ENCODE measurements around the gene CWH43.

DNA sequence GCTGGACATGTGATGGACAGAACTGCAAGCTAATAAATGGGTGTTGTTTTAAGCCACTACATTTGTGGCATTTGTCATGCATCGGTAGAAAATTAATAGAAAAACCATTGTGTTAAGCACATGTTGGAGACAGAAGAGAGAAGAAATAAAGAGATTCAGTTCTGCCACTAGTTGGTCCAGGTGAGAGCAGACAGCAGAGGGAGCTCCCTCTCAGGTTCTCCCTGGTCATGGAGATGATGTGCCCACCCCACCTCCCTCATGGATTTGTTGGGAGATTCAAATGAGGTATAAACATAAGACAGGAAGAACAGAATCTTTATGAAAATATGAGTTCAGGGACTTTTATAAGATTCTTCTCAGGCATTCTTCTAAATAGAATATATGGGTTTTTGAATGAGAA lies 42.7 kb upstream of the CWH43 start:
- TF ChIP-seq, protein P1, sequence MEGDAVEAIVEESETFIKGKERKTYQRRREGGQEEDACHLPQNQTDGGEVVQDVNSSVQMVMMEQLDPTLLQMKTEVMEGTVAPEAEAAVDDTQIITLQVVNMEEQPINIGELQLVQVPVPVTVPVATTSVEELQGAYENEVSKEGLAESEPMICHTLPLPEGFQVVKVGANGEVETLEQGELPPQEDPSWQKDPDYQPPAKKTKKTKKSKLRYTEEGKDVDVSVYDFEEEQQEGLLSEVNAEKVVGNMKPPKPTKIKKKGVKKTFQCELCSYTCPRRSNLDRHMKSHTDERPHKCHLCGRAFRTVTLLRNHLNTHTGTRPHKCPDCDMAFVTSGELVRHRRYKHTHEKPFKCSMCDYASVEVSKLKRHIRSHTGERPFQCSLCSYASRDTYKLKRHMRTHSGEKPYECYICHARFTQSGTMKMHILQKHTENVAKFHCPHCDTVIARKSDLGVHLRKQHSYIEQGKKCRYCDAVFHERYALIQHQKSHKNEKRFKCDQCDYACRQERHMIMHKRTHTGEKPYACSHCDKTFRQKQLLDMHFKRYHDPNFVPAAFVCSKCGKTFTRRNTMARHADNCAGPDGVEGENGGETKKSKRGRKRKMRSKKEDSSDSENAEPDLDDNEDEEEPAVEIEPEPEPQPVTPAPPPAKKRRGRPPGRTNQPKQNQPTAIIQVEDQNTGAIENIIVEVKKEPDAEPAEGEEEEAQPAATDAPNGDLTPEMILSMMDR (IDR thresholded peaks at IDR 0.05): no peak
- TF ChIP-seq POLR2A (IDR thresholded peaks at IDR 0.05): no peak
